Chondrocyte (in vitro differentiated cells): ENCODE measurements around the gene ZNF718. TPM values are rescaled to one million over a fixed set of nuclear protein-coding genes. Genes with fewer than 3 reads are reported as not detected.
"Not testable (repeated sequence)": the region's sequence is repeated elsewhere in the genome, so short reads cannot be mapped to it uniquely, and the experiment has no call there.

Experiments
- DNase-seq: peaks from one replicate; pipeline ENCODE4 v3.0.0; 2021; ENCODE audit warnings: mixed read lengths, low spot score
- H3K27ac Mint-ChIP-seq: one replicate; pipeline ENCODE4 v1.8.0; 2021; ENCODE audit warnings: mild to moderate bottlenecking, moderate library complexity, mixed read lengths; ENCODE audit not compliant: unreplicated experiment
- H3K27me3 Mint-ChIP-seq: 2 replicates; pipeline ENCODE4 v1.8.0; 2021; ENCODE audit warnings: low read depth, mixed read lengths
- H3K36me3 Mint-ChIP-seq: 2 replicates; pipeline ENCODE4 v1.8.0; 2021; ENCODE audit warnings: low read depth, mixed read lengths
- H3K4me1 Mint-ChIP-seq: 2 replicates; pipeline ENCODE4 v1.8.0; 2021; ENCODE audit warnings: low read depth, mild to moderate bottlenecking, mixed read lengths
- H3K4me3 Mint-ChIP-seq: one replicate; pipeline ENCODE4 v1.8.0; 2021; ENCODE audit warnings: mild to moderate bottlenecking, moderate library complexity, mixed read lengths; ENCODE audit not compliant: unreplicated experiment
- H3K9me3 Mint-ChIP-seq: 2 replicates; pipeline ENCODE4 v1.8.0; 2021; ENCODE audit warnings: low read depth, mixed read lengths
- CTCF ChIP-seq: fragments of 200-600 bp; sonication (generic); IDR thresholded peaks from 2 replicates; pipeline ENCODE4 v1.5.0; 2021; ENCODE audit warnings: antibody characterized with exemption, mild to moderate bottlenecking, moderate library complexity
- total RNA-seq: library from RNA; stranded (reverse); gene quantifications from 3 replicates; pipeline ENCODE4 v1.2.1, GENCODE V29; 2021

The ZNF718 gene
- total RNA-seq, 1 donor from 2014 or later: 3.2 TPM

GRCh38 chr4:176995-177394, 52.7 kb downstream of the ZNF718 start:
- no peaks in the 10 kb centered on the region for H3K4me1 Mint-ChIP-seq
- TF ChIP-seq CTCF: no peak
- peaks cover 28% of the 10 kb centered on the region for H3K36me3 Mint-ChIP-seq
- peaks cover 67% of the 10 kb centered on the region for H3K9me3 Mint-ChIP-seq
- H3K4me3 Mint-ChIP-seq: no peak overlapping the region
- DNase-seq: no peak
- H3K27ac Mint-ChIP-seq: no peak overlapping the region
- H3K27me3 Mint-ChIP-seq: no peaks in the 10 kb centered on the region

GRCh38 chr4:182225-182624, 57.9 kb downstream of the ZNF718 start:
- H3K9me3 Mint-ChIP-seq: peaks cover 74% of the 10 kb centered on the region
- not testable (repeated sequence) for H3K27ac Mint-ChIP-seq, H3K4me3 Mint-ChIP-seq, H3K27me3 Mint-ChIP-seq, DNase-seq, H3K4me1 Mint-ChIP-seq
- peaks cover 35% of the 10 kb centered on the region for H3K36me3 Mint-ChIP-seq

- H3K36me3 Mint-ChIP-seq: peaks cover 24% of the 10 kb centered on the region
These were observed 63.8 kb downstream of the ZNF718 start for GRCh38 chr4:188091-188490.

GRCh38 chr4:195159-195558, 70.9 kb downstream of the ZNF718 start:
- H3K4me1 Mint-ChIP-seq, H3K36me3 Mint-ChIP-seq, DNase-seq, H3K27ac Mint-ChIP-seq, H3K27me3 Mint-ChIP-seq, H3K4me3 Mint-ChIP-seq: not testable (repeated sequence)
- peaks cover 21% of the 10 kb centered on the region for H3K9me3 Mint-ChIP-seq

More at GRCh38 chr4:188091-188490, 63.8 kb downstream of the ZNF718 start:
- no peaks in the 10 kb centered on the region for H3K27me3 Mint-ChIP-seq
- no peak overlapping the region for H3K27ac Mint-ChIP-seq
- no peak for DNase-seq
- H3K4me1 Mint-ChIP-seq: no peaks in the 10 kb centered on the region
- no peak overlapping the region for H3K4me3 Mint-ChIP-seq
- peaks cover 39% of the 10 kb centered on the region for H3K9me3 Mint-ChIP-seq
- TF ChIP-seq CTCF: no peak

- H3K4me3 Mint-ChIP-seq: no peak overlapping the region
- no peak for DNase-seq
- H3K27me3 Mint-ChIP-seq: no peaks in the 10 kb centered on the region
- peaks cover 27% of the 10 kb centered on the region for H3K9me3 Mint-ChIP-seq
- H3K4me1 Mint-ChIP-seq: no peaks in the 10 kb centered on the region
- no peak overlapping the region for H3K27ac Mint-ChIP-seq
- peaks cover 13% of the 10 kb centered on the region for H3K36me3 Mint-ChIP-seq
- no peak for TF ChIP-seq CTCF
These were observed 76.6 kb downstream of the ZNF718 start for GRCh38 chr4:200936-201335.

- not testable (repeated sequence) for H3K27me3 Mint-ChIP-seq, H3K4me1 Mint-ChIP-seq, H3K4me3 Mint-ChIP-seq, DNase-seq, H3K27ac Mint-ChIP-seq
- H3K36me3 Mint-ChIP-seq: peaks cover 14% of the 10 kb centered on the region
- peaks cover 30% of the 10 kb centered on the region for H3K9me3 Mint-ChIP-seq
These were observed 78.5 kb downstream of the ZNF718 start for GRCh38 chr4:202822-203221.

GRCh38 chr4:205097-205756, 80.9 kb downstream of the ZNF718 start:
- H3K36me3 Mint-ChIP-seq: peaks cover 15% of the 10 kb centered on the region
- DNase-seq: no peak
- H3K4me1 Mint-ChIP-seq: no peaks in the 10 kb centered on the region
- no peak for TF ChIP-seq CTCF
- H3K9me3 Mint-ChIP-seq: peaks cover 33% of the 10 kb centered on the region
- H3K27ac Mint-ChIP-seq: no peak overlapping the region
- H3K4me3 Mint-ChIP-seq: no peak overlapping the region
- no peaks in the 10 kb centered on the region for H3K27me3 Mint-ChIP-seq
